ENCODE data around the gene UBLCP1.
A peak's percentile ranks its signal among the peaks of the same experiment; 100 is the strongest.

UBLCP1 gene

DNA sequence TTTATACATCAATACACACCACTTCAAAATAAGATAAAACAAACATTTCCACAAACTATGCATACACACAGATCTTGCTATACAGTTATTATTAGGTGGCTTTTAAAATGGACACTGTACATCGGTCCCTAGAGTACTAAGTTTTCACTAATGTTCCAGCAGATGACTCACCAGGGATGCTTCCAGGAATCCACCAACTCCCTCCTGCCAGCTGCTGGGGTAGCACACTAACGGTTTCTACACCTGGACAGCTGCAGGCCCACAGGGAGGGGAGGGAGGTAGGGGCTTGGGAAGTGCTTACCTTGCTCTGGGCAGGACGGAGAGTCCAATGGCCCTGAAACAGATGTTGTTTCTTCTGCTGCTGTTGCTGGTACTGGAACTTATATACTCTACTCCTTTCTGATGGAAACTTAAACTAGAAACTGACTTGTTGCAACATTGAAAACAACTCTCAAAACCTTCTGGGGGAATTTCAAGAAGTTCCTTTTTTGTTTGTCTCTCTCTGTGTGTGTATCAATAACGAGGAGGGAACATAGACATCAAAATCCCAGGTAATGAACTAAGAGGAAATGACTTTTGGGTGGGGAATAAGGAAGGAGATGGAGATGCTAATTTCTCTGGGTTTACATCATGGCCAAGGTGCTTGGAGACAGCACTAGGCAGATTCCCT lies 67.2 kb downstream of the UBLCP1 start, which contains the start of gene IL12B:
Gene IL12B (minus strand): TSS at position 357 of the 670 bp plus-strand sequence. CDS start 3,705 bp downstream, outside the sequence.
- Histone ChIP-seq H3K27ac (no peak within 1 kb of the TSS), H3K9me3 (ENCODE audit: low read depth, low read length) (no peaks in the 10 kb centered on the region), H3K36me3 (ENCODE audit: insufficient read depth, low read length) (no peaks in the 10 kb centered on the region), H3K4me3 (peak within 1 kb of the TSS; percentile 77), H3K9ac (ENCODE audit: insufficient read length) (no peak within 1 kb of the TSS)
- DNase-seq (ENCODE audit: low read depth, low spot score) = no peak
- TF ChIP-seq FOXP2 (optimal IDR thresholded peaks at IDR 0.05; ENCODE audit: control extremely low read depth, extremely low read length, insufficient read depth) = no peak

GRCh38 chr5:159331093-159331973 lies 68.2 kb downstream of the UBLCP1 start:
- no peaks in the 10 kb centered on the region for H3K36me3 ChIP-seq (ENCODE audit: insufficient read depth, low read length)
- no peak for TF ChIP-seq POLR2AphosphoS5 (IDR thresholded peaks at IDR 0.05; ENCODE audit: borderline replicate concordance, low read depth, low read length)
- TF ChIP-seq EZH2 (IDR thresholded peaks at IDR 0.05) = no peak
- TF ChIP-seq FOXP2 (optimal IDR thresholded peaks at IDR 0.05; ENCODE audit: control extremely low read depth, extremely low read length, insufficient read depth) = no peak
- H3K27ac ChIP-seq = no peak overlapping the region
- peak overlapping the region; percentile 77 for H3K4me3 ChIP-seq
- H3K9me3 ChIP-seq (ENCODE audit: low read depth, low read length) = no peaks in the 10 kb centered on the region
- H3K9ac ChIP-seq (ENCODE audit: insufficient read length) = peak overlapping the region; percentile 52
- DNase-seq (ENCODE audit: low read depth, low spot score) = no peak

DNA sequence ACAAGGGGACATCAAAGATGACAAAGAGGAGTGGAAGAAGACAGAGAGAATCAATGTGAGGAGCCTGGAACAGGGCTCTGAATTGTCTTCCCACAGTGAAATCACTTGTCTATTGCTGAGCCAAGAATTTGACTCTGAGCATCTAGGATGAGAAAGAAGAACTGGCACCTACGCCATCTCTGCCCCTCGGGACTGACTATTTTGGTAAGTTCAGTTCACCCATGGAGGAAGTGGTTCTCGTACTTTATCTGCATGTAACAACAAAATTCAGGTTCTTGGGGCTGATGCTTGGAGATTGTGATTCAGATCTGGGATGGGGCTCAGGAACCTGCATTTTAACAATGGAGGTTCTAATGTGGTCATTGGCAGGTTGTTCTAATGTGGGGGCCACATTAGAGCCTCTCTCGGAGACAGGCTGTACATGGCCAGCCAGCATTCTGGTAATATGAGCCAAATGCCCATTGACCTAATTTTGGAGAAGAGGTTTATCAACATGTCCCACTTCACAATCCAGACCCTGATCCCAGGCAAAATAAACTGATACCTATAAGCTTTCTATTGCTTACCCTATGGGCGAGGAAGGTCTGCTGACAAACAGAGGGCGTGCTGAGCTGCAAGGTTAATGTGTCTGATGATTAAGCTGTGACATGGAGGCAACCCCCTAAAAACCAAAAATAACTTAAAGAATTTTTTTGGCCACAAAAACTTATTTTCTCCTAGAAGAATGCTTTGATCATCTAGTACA lies 69.9 kb downstream of the UBLCP1 start:
- H3K4me3 ChIP-seq = no peak overlapping the region
- H3K36me3 ChIP-seq (ENCODE audit: insufficient read depth, low read length) = no peaks in the 10 kb centered on the region
- no peak for TF ChIP-seq FOXP2 (optimal IDR thresholded peaks at IDR 0.05; ENCODE audit: control extremely low read depth, extremely low read length, insufficient read depth)
- no peak overlapping the region for H3K27ac ChIP-seq
- H3K9me3 ChIP-seq (ENCODE audit: low read depth, low read length) = no peaks in the 10 kb centered on the region
- H3K9ac ChIP-seq (ENCODE audit: insufficient read length) = no peak overlapping the region
- DNase-seq (ENCODE audit: low read depth, low spot score) = no peak

DNA sequence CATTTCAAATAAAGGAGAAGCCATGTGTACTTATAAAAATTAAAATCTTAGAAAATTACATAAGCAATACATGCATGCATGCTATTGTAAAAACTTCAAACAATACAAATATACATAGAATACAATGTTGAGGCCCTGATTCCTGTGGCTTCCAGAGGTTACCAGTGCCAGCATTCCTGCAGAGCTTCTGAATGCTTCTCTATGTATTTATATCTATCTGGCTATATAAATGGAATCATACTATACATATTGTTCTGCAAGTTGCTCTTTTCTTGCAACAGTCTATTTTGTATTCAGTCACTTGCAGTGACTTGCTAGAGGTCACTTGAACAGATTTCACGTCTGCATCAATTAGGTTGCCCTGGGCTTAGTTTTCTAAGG lies 70.4 kb downstream of the UBLCP1 start:
- Histone ChIP-seq H3K36me3 (ENCODE audit: insufficient read depth, low read length) (no peaks in the 10 kb centered on the region), H3K27ac (no peak overlapping the region), H3K9me3 (ENCODE audit: low read depth, low read length) (no peaks in the 10 kb centered on the region), H3K4me3 (no peak overlapping the region), H3K9ac (ENCODE audit: insufficient read length) (no peak overlapping the region)
- TF ChIP-seq POLR2AphosphoS5 (IDR thresholded peaks at IDR 0.05; ENCODE audit: borderline replicate concordance, low read depth, low read length) = no peak
- no peak for TF ChIP-seq FOXP2 (optimal IDR thresholded peaks at IDR 0.05; ENCODE audit: control extremely low read depth, extremely low read length, insufficient read depth)
- no peak for TF ChIP-seq EZH2 (IDR thresholded peaks at IDR 0.05)
- DNase-seq (ENCODE audit: low read depth, low spot score) = no peak
